Measurements from ENCODE around the gene INHBB.

Gene INHBB

GRCh38 chr2:120393456-120393855 lies 47.5 kb downstream of the INHBB start:
- no peak overlapping the region for H3K4me3 ChIP-seq (ENCODE audit: low read depth, low read length)
- TF ChIP-seq CTCF (IDR thresholded peaks at IDR 0.05; ENCODE audit: borderline replicate concordance, insufficient read depth, low read depth, low read length) = no peak

- no peak overlapping the region for H3K4me3 ChIP-seq (ENCODE audit: low read depth, low read length)
- no peak for TF ChIP-seq CTCF (IDR thresholded peaks at IDR 0.05; ENCODE audit: borderline replicate concordance, insufficient read depth, low read depth, low read length)
Observed at GRCh38 chr2:120394764-120395163, 48.8 kb downstream of the INHBB start.

- no peak overlapping the region for H3K4me3 ChIP-seq (ENCODE audit: low read depth, low read length)
- no peak for TF ChIP-seq CTCF (IDR thresholded peaks at IDR 0.05; ENCODE audit: borderline replicate concordance, insufficient read depth, low read depth, low read length)
Observed at GRCh38 chr2:120395221-120396012, 49.5 kb downstream of the INHBB start.

- H3K4me3 ChIP-seq (ENCODE audit: low read depth, low read length) = no peak overlapping the region
- no peak for TF ChIP-seq CTCF (IDR thresholded peaks at IDR 0.05; ENCODE audit: borderline replicate concordance, insufficient read depth, low read depth, low read length)
Observed at GRCh38 chr2:120396013-120396860, 50.3 kb downstream of the INHBB start.

GRCh38 chr2:120396861-120397811 lies 51.2 kb downstream of the INHBB start:
- H3K4me3 ChIP-seq (ENCODE audit: low read depth, low read length) = no peak overlapping the region
- no peak for TF ChIP-seq CTCF (IDR thresholded peaks at IDR 0.05; ENCODE audit: borderline replicate concordance, insufficient read depth, low read depth, low read length)

GRCh38 chr2:120398051-120398995 lies 52.4 kb downstream of the INHBB start:
- TF ChIP-seq CTCF (IDR thresholded peaks at IDR 0.05; ENCODE audit: borderline replicate concordance, insufficient read depth, low read depth, low read length) = no peak
- H3K4me3 ChIP-seq (ENCODE audit: low read depth, low read length) = no peak overlapping the region

Data from GM12875 (cell line).